ENCODE results near the gene FNDC1.
"Not testable (repeated sequence)": the region's sequence is repeated elsewhere in the genome, so short reads cannot be mapped to it uniquely, and the experiment has no call there.

The FNDC1 gene

DNA sequence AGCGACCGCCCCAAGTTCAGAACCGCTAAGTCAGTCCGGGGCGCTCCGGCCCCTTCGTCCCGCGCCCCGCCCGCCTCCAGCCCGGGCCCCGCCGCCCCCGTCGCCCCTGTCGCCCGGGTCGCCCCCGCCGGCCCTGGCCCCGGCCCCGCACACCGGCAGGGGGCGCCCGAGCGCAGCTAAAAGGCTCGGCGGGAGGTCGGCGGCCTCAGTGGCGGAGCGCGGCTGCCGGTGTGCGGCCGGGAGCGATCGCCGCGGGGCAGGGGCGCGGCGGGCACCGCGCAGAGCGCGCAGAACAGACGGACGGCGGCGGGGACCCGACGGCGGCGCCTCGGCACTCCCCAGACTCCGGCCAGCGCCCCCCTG, at the start of gene FNDC1:
FNDC1 (plus strand) TSS at position 208 of the 363 bp plus-strand sequence. CDS start 197 bp downstream, outside the sequence.
- DNase-seq: no peak

DNA sequence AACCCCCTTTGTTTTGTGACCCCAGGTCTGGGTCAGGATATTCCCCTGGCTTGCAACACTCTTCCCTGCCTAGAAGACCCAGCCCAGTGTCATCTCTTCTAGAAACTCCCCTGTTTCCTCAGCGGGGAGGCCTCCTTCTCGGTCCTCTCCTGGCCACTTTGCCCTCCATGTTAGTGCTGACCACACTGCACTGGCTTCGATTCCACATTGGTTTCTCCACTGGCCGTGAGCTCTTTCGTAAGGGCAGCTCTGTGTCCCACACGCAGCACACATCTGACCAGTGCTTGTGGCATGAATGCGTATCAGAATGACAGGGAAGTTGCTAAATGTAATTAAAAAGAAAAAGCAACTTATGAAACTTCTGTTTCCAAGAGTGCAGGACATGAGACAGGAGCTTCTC, 49.4 kb upstream of the FNDC1 start:
- DNase-seq: peak in 1 of 14 donors; percentile 22

DNA sequence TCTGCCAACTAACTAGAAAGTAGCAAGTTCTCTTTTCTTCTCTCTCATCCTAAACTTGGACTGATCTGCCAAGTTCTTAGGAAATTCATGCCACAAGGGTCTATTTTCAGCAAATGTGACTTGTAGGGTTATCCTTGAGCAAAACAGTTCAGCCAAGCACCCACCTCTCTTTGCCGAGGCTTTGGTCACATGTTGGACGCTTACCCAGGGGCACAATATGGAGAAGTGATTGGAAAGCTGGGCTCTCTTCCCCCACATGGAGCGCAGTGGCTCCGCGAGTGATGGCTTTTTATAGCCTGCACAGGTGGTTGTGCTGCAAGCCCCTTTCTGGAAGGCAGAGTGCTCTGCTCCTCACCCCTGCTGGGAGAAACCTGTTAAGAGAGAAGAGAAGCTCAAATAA, 47.7 kb upstream of the FNDC1 start:
- DNase-seq: peak in 4 of 14 donors; percentile 31 to 91 (median 40)

GRCh38 chr6:159122453-159122852, 46.7 kb upstream of the FNDC1 start:
- DNase-seq: no peak

DNA sequence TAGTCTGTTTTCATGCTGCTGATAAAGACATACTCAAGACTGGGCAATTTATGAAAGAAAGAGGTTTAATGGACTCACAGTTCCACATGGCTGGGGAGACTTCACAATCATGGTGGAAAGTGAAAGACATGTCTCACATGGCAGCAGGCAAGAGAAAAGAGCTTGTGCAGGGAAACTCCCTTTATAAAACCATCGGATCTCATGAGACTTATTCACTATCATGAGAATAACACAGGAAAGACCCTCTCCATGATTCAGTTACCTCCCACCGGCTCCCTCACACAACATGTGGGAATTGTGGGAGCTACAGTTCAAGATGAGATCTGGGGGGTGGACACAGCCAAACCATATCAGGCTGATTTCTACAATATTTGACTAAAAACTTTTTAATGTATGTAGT, 45.4 kb upstream of the FNDC1 start:
- not testable (repeated sequence) for DNase-seq

DNA sequence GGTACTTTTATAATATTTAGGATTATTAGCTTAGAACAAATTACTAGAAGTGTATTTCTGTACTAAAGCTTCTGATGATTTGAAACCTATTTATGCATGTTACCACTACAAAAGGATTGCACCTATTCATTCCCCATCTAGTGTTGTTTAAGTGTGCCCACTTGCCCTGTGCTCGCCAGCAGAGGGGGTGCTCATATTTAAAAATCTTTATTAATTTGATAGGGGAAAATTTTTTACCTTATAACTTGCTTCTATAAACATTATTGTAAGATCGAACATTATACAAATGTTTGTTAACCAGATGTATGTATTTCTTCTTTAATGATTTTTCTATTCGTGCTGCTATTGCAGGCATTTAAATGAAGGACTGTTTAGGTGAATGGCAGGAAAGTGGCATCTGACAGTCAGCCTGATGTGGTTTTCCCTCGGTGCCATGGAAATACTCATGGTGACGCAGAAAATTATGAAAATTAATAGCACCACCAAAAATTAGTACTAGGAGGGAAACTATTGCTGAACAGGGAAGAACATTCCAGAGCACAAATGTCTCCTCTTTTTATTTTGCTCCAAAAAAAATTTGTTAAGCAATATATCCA, 44.1 kb upstream of the FNDC1 start:
- no peak for DNase-seq

DNA sequence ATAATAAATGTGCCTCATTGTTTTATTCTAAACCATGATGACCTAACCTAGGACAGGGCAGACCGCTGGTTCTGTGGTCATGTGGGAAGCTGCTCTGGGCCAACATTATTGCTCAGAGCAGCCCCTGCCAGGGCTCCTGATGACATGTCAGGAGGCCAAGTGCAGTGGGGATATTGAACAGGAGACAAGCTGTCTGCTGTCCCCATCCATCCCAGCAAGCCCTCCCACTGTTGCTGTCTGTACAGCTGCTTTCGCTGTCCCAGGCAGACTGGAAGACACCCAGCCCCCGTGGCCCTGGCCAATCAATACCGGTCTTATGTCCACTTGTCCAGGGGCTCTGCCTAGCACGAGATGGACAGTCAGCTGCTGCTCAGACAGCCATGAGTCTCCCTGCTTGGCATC, 43.2 kb upstream of the FNDC1 start:
- peak in 12 of 14 donors; percentile 53 to 92 (median 79) for DNase-seq

DNA sequence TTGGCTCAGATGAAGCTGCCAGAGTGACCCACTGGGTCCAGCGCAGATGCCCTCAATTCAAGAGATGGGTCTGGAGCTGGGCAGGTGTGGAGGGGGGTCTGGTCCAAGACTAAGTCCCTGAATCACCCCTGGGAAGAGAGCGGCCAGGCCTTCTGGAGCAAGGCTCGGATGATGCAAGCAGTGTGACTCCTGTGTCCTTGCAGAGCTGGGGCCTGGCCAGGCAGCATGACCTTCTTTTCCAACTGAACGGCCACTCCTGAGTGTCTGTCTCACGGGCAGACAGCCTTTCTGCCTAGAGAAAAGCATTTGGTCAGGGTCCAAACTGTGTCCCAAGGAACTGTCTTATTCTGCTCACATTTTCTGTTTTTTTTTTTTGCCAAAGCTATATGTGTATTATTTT, 42.6 kb upstream of the FNDC1 start:
- DNase-seq: peak in 8 of 14 donors; percentile 34 to 72 (median 54)

DNA sequence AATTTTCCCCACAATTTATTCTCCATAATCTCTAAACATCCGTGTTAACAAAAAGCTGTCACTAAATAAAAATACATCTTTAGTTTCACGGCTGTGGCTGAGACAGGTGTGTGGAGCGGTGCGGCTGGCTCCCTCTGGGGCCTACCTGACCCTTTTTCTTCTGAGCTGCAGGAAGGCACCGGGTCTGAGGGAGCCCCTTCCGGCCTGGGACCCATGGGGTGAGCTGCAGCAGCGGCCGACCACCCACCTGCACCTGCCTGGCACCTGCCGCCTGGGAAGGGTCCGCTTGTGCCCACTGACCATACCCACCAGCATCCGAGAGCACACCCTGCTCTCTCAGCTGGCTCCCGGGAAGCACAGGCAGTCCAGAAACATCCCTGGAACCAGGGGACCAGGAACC, 41.5 kb upstream of the FNDC1 start:
- no peak for DNase-seq

- no peak for DNase-seq
Observed at GRCh38 chr6:159128978-159129377, 40.2 kb upstream of the FNDC1 start.

GRCh38 chr6:159130846-159131245, 38.4 kb upstream of the FNDC1 start:
- DNase-seq: no peak

GRCh38 chr6:159131709-159132108, 37.5 kb upstream of the FNDC1 start:
- no peak for DNase-seq

- no peak for DNase-seq
Observed at GRCh38 chr6:159132664-159133063, 36.5 kb upstream of the FNDC1 start.

- DNase-seq: peak in 10 of 14 donors; percentile 17 to 67 (median 52)
Observed at GRCh38 chr6:159134701-159135364, 34.4 kb upstream of the FNDC1 start.

GRCh38 chr6:159137676-159138075, 31.5 kb upstream of the FNDC1 start:
- no peak for DNase-seq

DNA sequence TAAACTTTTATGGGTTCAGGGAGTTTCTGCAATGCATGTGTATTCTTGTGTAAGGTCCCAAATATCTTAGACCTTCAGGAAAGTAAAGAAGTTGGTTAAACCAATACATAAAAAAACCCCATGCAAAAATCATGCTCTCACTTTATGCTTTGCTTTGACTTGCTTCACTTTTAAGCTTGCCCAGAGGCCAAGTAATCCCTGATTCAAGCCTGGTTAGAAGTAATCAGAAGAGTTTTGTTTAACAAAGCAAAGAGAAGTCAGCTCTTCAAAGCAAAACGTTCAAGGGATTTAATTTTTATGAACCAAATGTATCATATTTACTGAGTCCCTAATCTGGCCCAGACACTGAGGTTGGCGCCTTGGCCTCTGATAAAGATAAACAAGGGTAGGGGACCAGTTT, 26.7 kb upstream of the FNDC1 start:
- DNase-seq: no peak

GRCh38 chr6:159148641-159149040, 20.6 kb upstream of the FNDC1 start:
- no peak for DNase-seq

- DNase-seq: no peak
Observed at GRCh38 chr6:159149641-159150040, 19.6 kb upstream of the FNDC1 start.

DNA sequence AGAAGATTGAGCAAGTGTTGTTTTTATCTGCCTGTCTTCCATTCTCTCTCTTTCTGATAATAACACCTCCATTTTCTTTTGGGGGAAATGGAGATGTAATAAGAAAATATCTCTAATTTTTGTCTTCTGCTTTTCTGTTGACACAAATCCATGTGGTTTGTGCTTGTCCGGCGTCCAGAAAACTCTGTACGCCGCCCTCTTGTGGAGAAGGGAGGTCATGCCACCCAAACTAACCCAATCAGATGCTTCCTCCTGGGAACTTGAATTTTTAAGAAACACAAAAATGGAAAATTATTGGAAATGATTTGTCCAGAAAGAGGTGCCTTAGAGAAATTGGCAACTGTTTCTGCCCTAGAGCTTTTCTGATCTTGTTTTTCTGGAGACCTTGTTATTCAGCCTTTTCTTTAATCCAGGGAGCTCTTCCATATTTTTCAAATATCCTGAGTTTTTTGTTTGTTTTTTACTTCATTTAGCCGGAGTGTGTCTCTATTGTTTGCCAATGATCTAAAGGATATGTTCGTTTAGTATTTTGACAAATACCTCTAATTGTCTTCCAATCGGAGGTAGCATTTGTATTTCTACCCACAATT, 17.8 kb upstream of the FNDC1 start:
- DNase-seq: peak in 2 of 14 donors; percentile 10 to 11

DNA sequence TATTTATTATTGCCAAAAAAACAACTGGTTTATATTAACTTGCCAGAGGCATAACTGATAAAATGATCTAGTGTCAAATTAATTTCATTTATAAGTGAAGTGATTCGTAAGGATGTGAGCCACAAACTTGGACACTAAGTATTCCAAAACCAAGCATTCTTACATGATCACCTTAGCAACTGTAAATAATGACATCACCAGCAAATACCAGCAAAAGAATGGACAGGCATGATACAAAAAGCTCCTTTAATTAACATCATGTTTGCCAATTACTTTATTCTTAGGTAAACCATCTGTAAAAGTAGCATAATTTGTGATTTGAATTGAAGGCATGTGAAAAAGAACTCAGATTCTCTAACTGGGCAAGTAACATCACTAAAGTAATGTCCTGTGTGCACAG, 17.2 kb upstream of the FNDC1 start:
- no peak for DNase-seq

DNA sequence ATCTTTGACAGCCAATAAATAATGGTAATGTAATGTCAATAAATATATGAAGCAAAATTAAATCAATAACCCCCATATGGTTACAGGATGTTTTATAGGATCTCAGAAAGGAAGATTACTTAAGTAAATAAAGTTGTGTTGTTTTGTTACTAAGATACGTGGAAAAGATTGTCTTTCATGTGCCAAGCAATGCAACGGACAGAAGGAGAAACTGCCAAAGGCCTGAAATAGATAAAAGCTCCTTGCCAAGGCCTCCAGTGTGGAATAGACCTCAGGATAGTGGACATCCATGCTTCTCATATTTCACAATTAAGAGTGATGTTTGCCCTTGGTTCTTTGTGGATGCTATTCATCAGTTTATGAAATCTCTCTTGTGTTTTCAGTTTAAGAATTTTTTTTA, 16.4 kb upstream of the FNDC1 start:
- DNase-seq: no peak

DNA sequence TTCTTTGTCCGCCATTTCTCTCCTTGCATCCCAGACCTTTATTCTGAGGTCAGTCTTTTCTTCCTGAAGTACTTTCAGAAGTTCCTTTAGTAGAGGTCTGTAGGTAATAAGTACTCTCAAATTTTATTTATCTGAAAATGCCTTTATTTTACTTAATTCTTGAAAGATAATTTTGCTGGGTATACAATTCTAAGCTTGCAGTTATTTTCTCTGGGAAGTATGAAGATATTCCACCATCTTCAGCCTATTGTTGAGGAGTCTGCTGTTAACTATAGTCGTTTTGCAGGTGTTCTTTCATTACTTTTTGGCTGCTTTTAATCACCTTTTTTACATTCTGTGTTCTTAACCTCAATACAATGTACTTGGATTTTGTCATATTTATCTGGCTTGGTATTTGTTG, 13.5 kb upstream of the FNDC1 start:
- no peak for DNase-seq

- no peak for DNase-seq
Observed at GRCh38 chr6:159156089-159156488, 13.1 kb upstream of the FNDC1 start.

DNA sequence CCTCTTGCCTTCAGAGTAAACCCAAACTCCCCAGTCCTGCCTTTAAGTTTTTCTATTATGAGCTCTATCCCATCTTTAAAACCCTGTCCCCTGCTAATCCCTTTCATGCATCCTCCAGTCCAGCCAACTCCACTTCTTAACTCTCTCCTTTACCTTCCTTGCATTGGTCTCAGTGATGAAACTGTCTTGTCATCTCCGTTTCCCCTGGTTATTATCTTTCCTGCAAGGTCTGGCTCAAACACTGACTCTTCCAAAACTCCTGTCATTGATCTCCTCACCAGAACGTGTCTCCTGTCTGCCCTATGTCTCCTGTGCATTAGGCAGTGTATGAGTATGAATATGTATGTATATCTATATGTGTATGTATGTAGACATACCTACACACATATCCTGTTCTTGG, 11.8 kb upstream of the FNDC1 start:
- no peak for DNase-seq

Data from C1 segment of cervical spinal cord (tissue), 14 donors.